B cell (primary cell): ENCODE measurements around the gene ZNF425.

Experiments used
- EZH2 ChIP-seq: IDR thresholded peaks from 2 replicates; pipeline ENCODE4 v1.6.1; 2012; ENCODE audit warnings: borderline replicate concordance, low read depth, mild to moderate bottlenecking, moderate library complexity, low read length; ENCODE audit not compliant: insufficient read depth, poor library complexity, severe bottlenecking
- TF ChIP-seq, protein P1 (sequence below): fragments of 200-600 bp; IDR thresholded peaks from one replicate; pipeline ENCODE4 v1.8.0; 2022; ENCODE audit warnings: antibody characterized with exemption, mild to moderate bottlenecking

DNA sequence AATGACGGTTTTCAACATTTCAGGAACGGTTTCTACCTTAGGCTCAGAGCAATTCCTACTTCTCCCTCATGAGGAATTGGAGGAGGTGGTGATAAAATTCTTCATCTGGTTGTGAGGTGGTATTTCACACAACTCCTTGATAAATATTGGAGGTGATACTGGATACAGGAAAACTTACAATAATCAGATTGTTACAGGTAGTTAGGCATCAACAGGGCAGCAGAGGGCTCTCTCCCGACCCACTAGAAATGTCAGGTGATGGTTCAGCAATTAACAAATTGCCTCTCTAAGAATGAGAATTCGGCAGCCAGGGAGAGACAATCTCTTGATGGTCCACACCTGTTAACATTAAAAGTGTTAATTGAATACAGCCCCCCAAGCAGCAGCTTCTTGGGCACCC is 58.3 kb downstream of the ZNF425 start:
- TF ChIP-seq, protein P1, sequence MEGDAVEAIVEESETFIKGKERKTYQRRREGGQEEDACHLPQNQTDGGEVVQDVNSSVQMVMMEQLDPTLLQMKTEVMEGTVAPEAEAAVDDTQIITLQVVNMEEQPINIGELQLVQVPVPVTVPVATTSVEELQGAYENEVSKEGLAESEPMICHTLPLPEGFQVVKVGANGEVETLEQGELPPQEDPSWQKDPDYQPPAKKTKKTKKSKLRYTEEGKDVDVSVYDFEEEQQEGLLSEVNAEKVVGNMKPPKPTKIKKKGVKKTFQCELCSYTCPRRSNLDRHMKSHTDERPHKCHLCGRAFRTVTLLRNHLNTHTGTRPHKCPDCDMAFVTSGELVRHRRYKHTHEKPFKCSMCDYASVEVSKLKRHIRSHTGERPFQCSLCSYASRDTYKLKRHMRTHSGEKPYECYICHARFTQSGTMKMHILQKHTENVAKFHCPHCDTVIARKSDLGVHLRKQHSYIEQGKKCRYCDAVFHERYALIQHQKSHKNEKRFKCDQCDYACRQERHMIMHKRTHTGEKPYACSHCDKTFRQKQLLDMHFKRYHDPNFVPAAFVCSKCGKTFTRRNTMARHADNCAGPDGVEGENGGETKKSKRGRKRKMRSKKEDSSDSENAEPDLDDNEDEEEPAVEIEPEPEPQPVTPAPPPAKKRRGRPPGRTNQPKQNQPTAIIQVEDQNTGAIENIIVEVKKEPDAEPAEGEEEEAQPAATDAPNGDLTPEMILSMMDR = peak; percentile 11
- no peak for TF ChIP-seq EZH2
